ENCODE results near the gene PRKCD.

The PRKCD gene

GRCh38 chr3:53193466-53194209, 32.6 kb downstream of the PRKCD start:
- DNase-seq, result no peak

DNA sequence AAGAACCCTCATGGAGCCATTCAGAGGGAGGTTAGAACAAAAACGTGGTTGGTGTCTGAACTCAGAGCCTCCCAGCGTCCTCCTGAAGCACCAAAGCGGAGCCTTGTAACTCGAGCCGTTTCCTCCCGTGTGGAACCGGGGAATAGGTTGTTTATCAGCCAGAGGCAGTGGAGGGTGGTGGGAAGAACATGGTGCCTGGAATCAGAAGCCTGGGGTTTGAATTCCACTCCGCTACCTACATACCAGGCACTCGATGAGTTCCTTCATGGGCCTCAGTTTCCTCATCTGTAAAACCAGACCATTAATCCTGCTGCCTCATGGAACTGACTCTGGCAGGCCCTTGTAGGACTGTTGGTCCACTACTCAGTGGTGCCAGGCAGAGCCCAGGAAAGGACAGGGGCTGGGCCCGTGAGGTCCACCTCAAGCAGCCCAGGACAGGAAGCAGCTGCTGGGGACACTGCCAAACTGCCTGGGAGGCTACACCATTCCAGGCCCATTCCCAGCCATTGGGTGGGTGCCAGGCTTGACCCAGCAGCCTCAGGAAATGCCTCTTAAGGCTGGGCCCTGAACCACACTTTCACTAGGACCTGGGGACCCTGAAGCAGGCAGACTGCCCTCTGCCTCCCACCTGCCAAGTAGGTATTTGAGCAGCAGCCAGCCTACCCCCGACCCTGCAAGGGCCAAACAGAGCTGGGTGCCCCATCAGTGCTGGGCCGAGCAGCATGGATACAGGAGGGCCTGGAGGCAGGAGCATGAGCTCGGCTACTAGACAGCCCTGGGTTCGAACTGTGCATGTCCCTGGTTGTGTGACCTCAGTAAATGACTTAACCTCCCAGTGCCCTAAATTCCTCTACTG, 33.4 kb downstream of the PRKCD start:
- DNase-seq, result no peak

DNA sequence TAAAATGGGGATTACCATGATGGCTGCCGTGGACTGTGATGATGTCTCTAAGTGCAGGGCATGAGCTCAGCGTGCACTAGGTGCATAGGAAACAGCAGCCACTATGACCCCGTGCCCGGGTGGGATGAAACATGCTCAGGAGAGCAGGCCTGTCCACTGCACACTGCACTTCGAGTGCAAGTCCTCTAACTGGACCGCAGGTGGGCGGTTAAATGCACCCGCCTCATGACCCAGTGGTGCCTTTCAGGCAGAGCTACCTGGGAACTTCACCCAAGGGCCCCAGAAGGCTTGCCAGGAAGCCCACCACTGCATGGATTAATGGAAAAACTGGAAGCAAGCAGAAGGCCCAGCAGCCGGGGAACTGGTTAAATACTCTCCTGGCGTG, 34.0 kb downstream of the PRKCD start:
- no peak for DNase-seq

DNA sequence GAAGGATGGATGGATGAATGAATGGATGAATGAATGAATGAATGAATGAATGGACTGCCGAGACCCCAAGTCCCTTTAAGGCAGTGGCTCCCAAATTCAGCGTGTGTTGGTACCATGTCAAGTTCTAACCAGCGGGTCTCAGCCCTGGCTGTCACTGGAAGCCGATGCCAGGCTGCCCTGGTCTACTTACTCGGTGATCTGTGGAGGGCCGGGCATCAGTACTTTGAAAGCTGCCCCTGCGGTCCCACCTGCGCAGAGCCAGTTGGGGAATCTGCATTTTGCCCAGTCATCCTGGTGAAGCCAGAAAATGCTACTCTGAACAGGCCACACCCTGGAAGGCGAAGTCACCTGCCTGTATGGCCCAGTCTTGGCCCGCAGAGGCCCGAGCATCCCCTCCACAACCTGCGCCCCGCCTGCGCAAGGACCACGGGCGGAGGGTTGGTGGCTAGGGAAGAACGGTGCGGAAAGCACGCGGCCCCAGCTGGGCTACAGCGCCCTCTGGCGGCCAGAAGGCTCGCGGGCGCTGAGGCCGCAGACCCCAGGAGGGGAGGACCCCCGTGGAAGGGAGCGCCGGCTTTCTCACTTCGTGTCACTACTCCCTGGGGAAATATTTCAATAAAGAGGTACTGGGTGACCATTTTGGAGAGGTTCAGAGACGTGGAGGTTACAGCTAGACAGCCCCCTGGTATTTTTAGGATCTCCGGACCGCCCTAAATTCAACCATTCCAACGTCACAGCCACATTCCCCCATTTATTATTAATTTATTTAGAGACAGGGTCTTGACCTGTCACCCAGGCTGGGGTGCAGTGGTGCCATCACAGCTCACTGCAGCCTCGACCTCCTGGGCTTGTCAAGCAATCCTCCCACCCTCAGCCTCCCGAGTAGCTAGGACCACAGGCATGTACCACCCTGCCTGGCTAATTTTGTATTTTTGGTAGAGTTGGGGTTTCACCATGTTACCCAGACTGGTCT, 34.9 kb downstream of the PRKCD start:
- DNase-seq, result no peak

- no peak for DNase-seq
Measured at GRCh38 chr3:53196575-53197407, 35.8 kb downstream of the PRKCD start.

GRCh38 chr3:53198256-53198977, 37.4 kb downstream of the PRKCD start:
- DNase-seq, result no peak

DNA sequence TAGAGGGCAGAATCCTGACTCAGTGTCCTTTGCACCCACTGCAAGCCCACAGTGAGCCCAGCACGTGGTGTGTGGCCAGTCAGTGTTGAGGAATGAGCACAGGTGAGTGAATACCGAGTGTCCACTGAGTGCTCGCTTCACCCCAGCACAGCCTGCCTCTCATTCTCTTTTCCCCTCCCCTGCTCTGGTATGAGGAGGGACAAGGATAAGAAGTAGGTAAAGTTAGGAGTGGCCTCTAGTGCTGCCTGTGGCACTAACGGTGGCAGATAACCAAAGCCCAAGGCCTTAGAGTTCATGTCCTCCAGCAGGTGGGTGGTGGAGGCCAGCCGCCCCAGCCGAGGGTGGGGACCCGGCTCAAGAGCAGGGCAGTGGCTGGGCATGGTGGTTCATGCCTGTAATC, 38.0 kb downstream of the PRKCD start:
- no peak for DNase-seq

DNA sequence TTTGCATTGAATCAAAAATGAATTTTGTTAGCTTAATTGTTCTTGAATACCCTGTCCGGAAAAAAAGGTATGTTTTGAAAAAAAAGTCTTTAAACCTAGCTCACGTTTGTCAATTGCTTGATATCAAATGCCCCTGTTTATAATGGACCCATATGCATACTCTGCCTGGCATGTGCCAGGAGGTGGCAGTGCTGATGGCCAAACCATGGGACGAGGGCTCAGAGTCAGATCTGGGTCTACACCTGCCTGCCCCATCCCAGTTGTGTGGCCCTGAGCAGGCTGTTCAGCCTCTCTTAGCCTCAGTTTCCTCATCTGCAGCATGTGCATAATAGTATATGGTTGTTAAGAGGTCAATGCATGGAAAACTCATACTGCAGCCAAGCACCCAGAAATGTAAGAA, 38.8 kb downstream of the PRKCD start:
- no peak for DNase-seq

- no peak for DNase-seq
Measured at GRCh38 chr3:53200501-53201498, 39.8 kb downstream of the PRKCD start.

DNA sequence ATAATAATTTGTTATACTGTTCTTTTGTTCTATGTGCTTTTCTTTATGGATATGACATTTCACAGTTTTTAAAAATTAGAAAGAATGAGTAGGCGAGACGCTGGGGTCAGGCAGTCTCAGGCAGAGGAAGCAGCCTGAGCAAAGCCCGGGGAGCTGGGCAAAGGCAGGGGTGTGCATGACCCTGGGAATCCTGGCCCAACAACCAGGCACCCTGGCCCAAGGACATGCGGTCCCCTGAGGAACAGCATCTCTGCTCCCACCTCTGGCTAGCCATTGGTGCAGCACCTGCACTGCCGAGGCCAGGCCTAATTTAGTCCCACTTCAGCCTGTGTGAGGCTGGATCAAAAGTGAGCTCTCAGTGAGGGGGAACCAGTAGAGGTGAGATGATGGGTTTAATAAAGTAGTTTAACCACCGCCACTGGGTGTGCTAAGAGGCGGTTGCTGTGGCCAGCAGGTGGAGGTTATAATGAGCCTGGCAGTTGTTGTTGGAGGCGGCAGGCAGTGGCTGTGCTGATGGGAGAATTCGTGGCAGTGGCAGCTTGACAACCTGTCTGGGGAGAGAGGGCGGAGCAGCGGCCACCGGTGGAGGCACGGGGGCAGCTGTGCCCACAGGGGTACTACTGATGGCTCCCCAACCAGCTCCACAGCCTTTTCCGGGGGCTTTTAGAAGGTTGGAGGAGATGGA, 41.5 kb downstream of the PRKCD start:
- DNase-seq, result no peak

DNA sequence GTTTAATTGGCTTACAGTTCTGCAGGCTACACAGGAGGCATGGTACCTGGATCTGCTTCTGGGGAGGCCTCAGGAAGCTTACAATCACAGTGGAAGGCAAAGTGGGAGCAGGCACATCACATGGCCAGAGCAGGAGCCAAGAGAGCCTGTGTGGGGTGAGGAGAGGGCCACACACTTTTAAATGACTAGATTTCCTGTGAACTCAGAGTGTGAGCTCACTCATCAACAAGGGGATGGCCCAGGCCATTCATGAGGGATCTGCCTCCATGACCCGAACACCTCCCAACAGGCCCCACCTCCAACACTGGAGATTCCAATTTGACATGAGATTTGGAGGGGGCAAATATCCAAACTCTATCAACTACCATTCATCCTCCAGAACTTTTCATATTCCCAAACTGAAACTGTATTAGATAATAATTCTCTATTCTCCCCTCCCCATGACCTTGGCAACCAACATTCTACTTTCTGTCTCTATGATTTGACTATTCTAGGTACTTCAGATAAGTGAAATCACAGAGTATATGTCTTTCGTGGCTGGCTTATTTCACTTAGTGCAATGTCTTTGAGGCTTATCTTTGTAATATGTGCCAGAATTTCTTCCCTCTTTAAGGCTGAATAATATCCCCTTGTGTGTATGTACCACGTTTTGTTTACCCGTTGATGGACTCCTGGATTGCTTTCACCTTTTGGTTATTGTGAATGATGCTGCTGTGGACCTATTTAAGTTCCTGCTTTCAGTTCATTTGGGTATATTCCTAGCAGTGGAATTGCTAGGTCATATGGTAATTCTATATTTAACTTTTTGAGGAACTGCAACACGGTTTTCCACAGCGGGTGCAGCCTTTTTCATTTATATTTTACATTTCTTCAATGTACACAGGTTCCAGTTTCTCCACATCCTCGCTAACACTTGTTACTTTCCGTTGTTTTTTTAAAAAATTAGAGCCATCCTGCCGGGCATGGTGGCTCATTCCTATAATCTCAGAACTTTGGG, 51.0 kb downstream of the PRKCD start:
- no peak for DNase-seq

GRCh38 chr3:53213276-53213675, 52.3 kb downstream of the PRKCD start:
- DNase-seq, result no peak

- no peak for DNase-seq
Measured at GRCh38 chr3:53215816-53216215, 54.8 kb downstream of the PRKCD start.

GRCh38 chr3:53216723-53217122, 55.7 kb downstream of the PRKCD start:
- DNase-seq, result no peak

GRCh38 chr3:53217175-53217574, 56.2 kb downstream of the PRKCD start:
- no peak for DNase-seq

GRCh38 chr3:53218131-53218530, 57.1 kb downstream of the PRKCD start:
- no peak for DNase-seq

- DNase-seq, result peak in 1 of 2 experiments; percentile 59
Measured at GRCh38 chr3:53219895-53220483, 59.0 kb downstream of the PRKCD start.

GRCh38 chr3:53221345-53221744, 60.3 kb downstream of the PRKCD start:
- DNase-seq, result no peak
